ENCODE data around the gene EZR.

Gene EZR

DNA sequence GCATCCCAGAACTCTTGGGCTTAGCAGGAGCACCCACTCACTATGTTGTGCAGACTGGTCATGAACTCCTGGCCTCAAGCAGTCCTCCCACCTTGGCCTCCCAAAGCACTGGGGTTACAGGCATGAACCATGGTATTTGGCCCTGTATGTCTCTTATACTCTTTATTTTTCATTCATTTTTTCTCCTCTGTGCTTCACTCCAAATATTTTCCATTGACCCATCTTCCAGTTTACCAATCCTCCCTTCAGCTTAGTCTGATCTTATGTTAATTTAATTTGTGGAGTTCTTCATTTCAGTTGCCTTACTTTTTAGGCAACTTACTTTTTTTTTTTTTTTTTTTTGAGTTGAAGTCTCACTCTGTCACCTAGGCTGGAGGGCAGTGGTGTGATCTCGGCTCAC, 79.5 kb downstream of the EZR start:
- H3K27ac ChIP-seq = no peak overlapping the region
- DNase-seq (ENCODE audit: low spot score) = no peak
- ChIA-PET POLR2A (ENCODE audit: low non-redundant PET) (no interaction called here), CTCF (no interaction called here)
- TF ChIP-seq, protein P1, sequence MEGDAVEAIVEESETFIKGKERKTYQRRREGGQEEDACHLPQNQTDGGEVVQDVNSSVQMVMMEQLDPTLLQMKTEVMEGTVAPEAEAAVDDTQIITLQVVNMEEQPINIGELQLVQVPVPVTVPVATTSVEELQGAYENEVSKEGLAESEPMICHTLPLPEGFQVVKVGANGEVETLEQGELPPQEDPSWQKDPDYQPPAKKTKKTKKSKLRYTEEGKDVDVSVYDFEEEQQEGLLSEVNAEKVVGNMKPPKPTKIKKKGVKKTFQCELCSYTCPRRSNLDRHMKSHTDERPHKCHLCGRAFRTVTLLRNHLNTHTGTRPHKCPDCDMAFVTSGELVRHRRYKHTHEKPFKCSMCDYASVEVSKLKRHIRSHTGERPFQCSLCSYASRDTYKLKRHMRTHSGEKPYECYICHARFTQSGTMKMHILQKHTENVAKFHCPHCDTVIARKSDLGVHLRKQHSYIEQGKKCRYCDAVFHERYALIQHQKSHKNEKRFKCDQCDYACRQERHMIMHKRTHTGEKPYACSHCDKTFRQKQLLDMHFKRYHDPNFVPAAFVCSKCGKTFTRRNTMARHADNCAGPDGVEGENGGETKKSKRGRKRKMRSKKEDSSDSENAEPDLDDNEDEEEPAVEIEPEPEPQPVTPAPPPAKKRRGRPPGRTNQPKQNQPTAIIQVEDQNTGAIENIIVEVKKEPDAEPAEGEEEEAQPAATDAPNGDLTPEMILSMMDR (conservative IDR thresholded peaks at IDR 0.05; ENCODE audit: low read depth) = no peak

GRCh38 chr6:158737710-158738615, 81.2 kb downstream of the EZR start:
- peak; percentile 82 for DNase-seq (ENCODE audit: low spot score)
- peak overlapping the region; percentile 89 for H3K27ac ChIP-seq
- CTCF ChIA-PET = interaction anchor here (0.6 to 1.0 kb wide), 5 partner anchors 34 to 148 kb away, joined by 3 to 10 read pairs (median 4); no protein-coding TSS in a partner anchor
- TF ChIP-seq, protein P1 (conservative IDR thresholded peaks at IDR 0.05; ENCODE audit: low read depth) = no peak
- POLR2A ChIA-PET (ENCODE audit: low non-redundant PET) = no interaction called here

GRCh38 chr6:158737082-158737709, 82.0 kb downstream of the EZR start:
- peak overlapping the region; percentile 89 for H3K27ac ChIP-seq
- CTCF ChIA-PET = interaction anchor here (0.6 to 1.0 kb wide), 5 partner anchors 33 to 149 kb away, joined by 3 to 7 read pairs (median 4); no protein-coding TSS in a partner anchor
- TF ChIP-seq, protein P1 (conservative IDR thresholded peaks at IDR 0.05; ENCODE audit: low read depth) = no peak
- no peak for DNase-seq (ENCODE audit: low spot score)
- POLR2A ChIA-PET (ENCODE audit: low non-redundant PET) = interaction anchor here (0.5 kb wide), 1 partner anchor 15 kb away, joined by 3 read pairs; no protein-coding TSS in a partner anchor

GRCh38 chr6:158735009-158735408, 84.2 kb downstream of the EZR start:
- TF ChIP-seq, protein P1 (conservative IDR thresholded peaks at IDR 0.05; ENCODE audit: low read depth) = no peak
- H3K27ac ChIP-seq = no peak overlapping the region
- CTCF ChIA-PET = interaction anchor here (0.6 kb wide), 1 partner anchor 540 kb away, joined by 3 read pairs; no protein-coding TSS in a partner anchor
- POLR2A ChIA-PET (ENCODE audit: low non-redundant PET) = no interaction called here
- no peak for DNase-seq (ENCODE audit: low spot score)

- DNase-seq (ENCODE audit: low spot score) = no peak
- TF ChIP-seq, protein P1 (conservative IDR thresholded peaks at IDR 0.05; ENCODE audit: low read depth) = no peak
- H3K27ac ChIP-seq = no peak overlapping the region
- POLR2A ChIA-PET (ENCODE audit: low non-redundant PET) = no interaction called here
- CTCF ChIA-PET = interaction anchor here (0.8 kb wide), 1 partner anchor 25 kb away, joined by 4 read pairs; no protein-coding TSS in a partner anchor
Measured at GRCh38 chr6:158730541-158730907, 88.6 kb downstream of the EZR start.

- CTCF ChIA-PET = interaction anchor here (0.8 kb wide), 1 partner anchor 24 kb away, joined by 4 read pairs; no protein-coding TSS in a partner anchor
- POLR2A ChIA-PET (ENCODE audit: low non-redundant PET) = no interaction called here
- TF ChIP-seq, protein P1 (conservative IDR thresholded peaks at IDR 0.05; ENCODE audit: low read depth) = no peak
- no peak for DNase-seq (ENCODE audit: low spot score)
- no peak overlapping the region for H3K27ac ChIP-seq
Measured at GRCh38 chr6:158729906-158730540, 89.1 kb downstream of the EZR start.

All from RWPE1 (cell line).